CD4-positive, alpha-beta T cell treated with Interleukin-4 for 4 hours (primary cell): ENCODE results near the gene TPST2.
"Not testable (repeated sequence)": the region's sequence is repeated elsewhere in the genome, so short reads cannot be mapped to it uniquely, and the experiment has no call there.

Experiments used
- DNase-seq: peaks from one replicate; pipeline ENCODE4 v3.0.0-alpha.2; 2020

Gene TPST2

GRCh38 chr22:26589845-26590736 is at the start of gene TPST2:
Gene TPST2 (minus strand): TSS chr22:26590132. CDS start chr22:26541630, 48,502 bp downstream.
- DNase-seq, result peak; percentile 60

- no peak for DNase-seq
Observed at GRCh38 chr22:26636296-26636695, 46.4 kb upstream of the TPST2 start.

DNA sequence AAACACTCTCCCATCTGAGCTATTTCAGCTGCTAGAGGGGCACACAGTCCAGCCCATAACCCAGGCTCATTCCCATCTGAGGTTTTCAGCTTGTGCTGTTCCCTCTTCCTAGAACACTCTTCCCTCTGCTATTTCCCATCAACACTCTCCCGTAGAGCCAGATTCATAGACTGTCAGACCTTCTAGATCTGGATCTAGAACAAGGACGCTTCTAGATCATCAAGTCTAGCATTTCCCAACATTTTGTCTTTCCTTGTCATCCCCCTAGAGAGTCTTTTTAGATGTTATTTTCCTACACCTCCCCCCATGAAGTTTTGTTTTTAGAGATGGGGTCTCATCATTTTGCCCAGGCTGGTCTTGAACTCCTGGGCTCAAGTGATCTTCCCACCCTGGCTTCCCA is 45.2 kb upstream of the TPST2 start:
- no peak for DNase-seq

DNA sequence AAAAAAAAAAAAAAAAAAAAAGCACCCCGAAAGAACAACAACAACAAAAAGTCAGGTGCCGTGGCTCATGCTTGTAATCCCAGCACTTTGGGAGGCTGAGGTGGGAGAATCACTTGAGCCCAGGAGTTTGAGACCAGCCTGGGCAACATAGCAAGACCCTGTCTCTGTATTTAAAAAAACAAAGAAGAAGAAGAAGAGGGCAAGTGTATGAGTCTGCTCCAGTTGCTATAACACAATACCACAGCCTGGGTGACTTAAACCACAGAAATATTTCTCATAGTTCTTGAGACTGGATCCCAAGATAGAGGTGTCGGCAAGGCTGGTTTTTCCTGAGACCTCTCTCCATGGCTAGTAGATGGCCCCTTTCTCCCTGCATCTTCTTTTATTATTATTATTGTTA is 44.3 kb upstream of the TPST2 start:
- no peak for DNase-seq

- no peak for DNase-seq
Observed at GRCh38 chr22:26632422-26633155, 42.7 kb upstream of the TPST2 start.

DNA sequence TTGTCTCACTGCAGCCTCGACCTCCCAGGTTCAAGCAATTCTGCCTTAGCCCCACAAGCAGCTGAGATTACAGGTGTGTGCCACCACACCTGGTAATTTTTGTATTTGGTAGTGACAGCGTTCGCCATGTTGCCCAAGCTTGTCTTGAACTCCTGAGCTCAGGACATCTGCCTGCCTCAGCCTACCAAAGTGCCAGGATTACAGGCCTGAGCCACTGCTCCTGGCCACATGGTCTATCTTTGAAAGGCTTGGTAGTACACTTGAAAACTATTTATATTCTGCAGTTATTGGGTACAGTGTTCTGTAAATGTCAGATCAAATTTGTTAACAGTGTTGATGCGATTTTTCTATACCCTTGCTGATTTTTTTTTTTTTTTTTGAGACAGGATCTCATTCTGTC is 41.4 kb upstream of the TPST2 start:
- DNase-seq, result no peak

DNA sequence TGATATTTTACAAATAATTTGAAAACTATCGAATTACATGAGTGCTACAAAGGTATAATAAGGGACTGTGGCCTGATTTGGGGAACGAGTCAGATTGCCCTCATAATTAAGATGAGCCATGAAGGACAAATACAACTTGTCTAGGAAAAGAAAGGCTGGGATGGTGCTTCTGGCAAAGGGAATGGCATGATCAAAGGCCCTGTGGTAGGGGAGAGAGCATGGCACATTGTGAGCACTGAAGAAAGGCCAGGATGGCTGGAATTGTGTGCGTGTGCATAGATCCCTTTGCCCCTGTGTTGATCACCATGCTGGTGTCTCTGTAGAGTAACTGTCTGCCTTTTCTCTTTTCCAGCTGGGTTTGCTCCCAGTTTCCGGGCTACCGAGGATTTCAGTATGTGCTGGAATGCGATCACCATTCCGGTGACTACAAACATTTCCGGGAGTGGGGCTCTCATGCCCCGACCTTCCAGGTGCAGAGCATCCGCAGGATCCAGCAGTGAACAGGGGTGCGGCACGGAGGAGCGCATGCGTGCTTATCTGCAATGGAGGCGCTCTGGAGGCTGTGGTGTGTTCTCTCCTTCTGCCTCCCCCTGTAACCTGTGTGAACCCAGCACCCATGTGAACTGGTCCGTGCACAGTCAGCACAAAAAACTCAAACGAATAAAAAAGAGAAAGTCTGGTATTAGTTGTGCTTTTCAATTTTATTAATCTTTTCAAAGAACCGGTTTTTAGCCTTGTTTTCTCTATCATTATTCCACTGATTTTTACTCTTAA is 40.2 kb upstream of the TPST2 start:
- DNase-seq, result no peak

DNA sequence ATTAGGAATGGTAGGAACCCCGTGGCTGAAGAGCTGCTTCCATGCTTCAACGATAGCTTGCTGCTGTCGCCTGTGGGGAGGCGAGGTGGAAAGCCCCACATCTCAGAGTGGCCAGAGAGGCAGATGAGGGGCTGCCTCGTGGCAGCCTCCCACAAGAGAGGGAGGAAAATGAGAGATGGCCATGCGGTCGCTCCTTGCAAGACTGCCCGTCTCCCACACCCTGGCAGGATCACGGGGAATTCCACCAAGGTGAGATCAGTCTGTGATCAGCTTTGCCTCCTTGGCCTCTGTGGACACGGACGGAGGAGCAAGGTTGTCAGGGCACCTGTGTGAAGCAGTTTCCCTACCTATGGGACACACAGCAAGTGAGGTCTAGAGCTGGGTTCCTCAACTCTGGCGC is 34.9 kb upstream of the TPST2 start:
- DNase-seq, result no peak

DNA sequence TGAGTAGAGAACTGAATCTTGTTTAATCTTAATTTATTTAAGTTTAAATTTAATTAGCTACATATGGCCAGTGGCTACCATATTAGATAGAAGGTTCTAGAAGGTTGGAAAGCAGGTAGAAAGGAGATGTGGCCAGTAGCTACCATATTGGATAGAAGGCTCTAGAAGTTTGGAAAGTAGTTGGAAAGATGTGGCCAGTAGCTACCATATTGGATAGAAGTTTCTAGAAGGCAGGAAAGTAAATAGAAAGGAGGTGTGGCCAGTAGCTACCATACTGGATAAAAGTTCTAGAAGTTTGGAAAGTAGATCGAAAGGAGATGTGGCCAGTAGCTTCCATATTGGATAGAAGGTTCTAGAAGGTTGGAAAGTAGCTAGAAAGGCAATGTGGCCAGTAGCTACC is 34.1 kb upstream of the TPST2 start:
- no peak for DNase-seq

DNA sequence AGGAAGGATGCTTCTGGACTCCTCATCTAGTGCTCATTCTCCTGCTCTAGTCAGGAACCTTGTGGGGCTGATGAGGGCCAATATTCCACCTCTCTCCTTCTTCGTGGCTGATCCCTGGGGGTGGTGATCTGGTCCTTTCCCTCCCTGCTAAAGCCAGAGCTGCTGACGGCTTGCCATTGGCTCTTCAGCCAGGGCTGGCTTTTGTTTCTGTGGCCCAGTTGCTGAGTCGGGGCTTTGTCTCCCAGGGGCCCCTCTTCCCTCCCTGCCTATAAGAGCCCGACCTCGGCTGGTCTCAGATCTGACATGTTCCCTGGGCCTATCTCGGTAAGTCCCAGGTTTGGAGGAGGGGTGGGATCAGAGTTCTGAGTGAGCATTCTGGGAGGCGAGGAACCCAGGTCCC is 31.7 kb upstream of the TPST2 start, which contains the start of gene CRYBA4:
Gene CRYBA4 (plus strand): TSS at position 301 of the 400 bp plus-strand sequence. CDS start 634 bp downstream, outside the sequence.
- DNase-seq, result no peak

- no peak for DNase-seq
Observed at GRCh38 chr22:26620197-26620596, 30.3 kb upstream of the TPST2 start.

DNA sequence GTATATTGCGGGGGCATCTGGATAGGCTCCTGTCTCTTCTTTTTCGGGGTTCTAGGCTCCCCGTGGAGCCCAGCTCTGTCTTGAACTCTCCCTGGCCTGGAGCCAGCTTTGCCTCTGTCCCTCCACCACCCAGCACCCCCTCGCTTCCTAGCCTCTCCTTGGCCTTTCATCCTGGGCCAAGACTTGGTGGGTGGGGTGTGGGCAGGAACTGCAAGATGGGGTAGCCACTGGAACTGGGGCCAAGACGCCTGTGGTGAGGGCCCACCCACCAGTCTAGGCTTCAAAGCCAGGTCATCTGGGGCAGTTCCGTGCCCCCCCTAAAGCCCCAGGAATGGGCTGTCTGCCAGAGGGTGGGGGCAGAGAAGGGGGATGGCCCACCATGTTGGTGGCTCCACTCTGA is 29.6 kb upstream of the TPST2 start:
- DNase-seq, result no peak

GRCh38 chr22:26618455-26618854 is 28.5 kb upstream of the TPST2 start:
- DNase-seq, result no peak

GRCh38 chr22:26617271-26618199 is 27.6 kb upstream of the TPST2 start, which contains the start of gene CRYBB1:
Gene CRYBB1 (minus strand): TSS chr22:26618027. CDS start chr22:26616319, 1,708 bp downstream.
- no peak for DNase-seq

DNA sequence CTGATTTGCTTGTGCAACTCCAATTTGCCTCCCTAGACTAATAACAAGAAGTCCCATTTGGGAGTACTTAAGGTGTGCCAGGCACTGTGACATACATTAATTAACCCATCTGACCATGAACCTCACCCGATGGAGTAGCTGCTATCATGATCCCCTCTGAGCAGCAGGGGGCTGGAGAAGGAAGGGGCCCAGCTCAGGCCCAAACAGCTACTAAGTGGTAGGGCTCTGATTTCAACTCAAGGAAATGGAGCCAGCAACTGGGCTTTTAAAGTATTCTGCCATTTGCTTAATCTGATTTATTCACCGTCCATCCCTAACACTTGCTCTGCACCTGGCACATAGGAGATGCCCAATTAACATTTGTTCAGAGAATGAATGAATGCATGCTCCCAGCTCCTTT is 26.7 kb upstream of the TPST2 start:
- DNase-seq, result no peak

DNA sequence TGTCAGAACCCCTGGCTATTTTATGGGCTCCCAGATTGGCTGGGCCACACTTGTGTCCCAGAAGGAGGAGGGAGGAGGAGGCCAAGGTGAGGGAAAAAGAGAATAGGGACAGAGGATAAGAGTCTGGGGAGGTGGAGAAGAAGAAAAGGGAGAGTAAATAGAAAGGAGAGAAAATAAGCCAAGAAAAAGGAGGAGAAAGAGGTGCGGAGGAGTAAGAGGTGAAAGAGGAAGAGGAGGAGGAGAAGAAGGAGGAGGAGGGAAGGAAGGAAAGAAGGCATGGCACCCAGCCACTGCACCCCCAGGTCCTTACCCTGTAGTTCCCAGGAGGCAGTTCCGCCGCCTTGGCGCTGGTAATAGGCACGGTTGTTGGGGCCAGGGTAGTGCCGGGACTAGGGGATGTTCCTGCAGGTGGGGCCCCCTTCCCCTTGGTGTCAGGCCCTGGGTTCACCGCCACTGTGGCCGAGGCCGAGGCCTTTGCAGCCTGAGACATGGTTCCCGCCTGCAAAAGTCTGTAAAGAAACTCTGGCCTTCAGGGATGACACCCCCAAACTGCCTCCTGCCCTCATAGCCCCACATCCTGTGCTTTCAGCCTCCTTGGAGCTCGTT is 26.0 kb upstream of the TPST2 start:
- DNase-seq, result no peak

- DNase-seq, result no peak
Observed at GRCh38 chr22:26615149-26615548, 25.2 kb upstream of the TPST2 start.

DNA sequence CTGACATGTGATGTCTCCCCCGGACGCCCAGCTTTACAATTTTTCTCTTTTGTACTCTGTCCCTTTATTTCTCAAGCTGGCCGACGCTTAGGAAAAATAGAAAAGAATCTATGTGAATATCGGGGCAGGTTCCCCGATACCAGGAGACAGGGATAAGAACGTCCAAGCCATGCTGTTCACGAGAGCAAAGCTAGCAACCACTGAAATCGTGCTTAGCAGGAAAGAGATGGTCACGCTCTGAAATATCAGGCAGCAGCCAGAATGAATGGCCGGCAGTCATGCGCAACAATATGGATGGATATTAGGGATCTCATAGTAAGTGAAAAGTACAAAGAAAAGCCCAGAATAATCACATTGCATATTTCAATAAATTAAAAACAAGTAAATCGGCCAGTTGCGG is 24.4 kb upstream of the TPST2 start:
- DNase-seq, result no peak

DNA sequence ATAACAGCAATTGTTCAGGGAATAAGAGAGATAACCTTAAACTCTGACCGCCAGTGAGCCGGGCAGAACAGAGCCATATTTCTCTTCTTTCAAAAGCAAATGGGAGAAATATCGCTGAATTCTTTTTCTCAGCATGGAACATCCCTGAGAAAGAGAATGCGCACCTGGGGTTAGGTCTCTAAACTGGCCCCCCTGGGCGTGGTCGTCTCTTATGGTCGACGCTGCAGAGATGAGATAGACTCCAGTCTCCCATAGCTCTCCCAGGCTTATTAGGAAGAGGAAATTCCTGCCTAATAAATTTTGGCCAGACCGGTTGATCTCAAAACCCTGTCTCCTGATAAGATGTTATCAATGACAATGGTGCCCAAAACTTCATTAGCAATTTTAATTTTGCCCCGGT is 23.8 kb upstream of the TPST2 start:
- not testable (repeated sequence) for DNase-seq

- no peak for DNase-seq
Observed at GRCh38 chr22:26612652-26613051, 22.7 kb upstream of the TPST2 start.

GRCh38 chr22:26610996-26611395 is 21.1 kb upstream of the TPST2 start:
- DNase-seq, result no peak
